DMS79 (cell line): ENCODE results near the gene TBX2.
"Not testable (repeated sequence)": the region's sequence is repeated elsewhere in the genome, so short reads cannot be mapped to it uniquely, and the experiment has no call there.

Experiments
- DNase-seq: peaks from one replicate; lab custom pipeline; 2025; lab: John Stamatoyannopoulos, UW

TBX2 gene

GRCh38 chr17:61414141-61414935 is 14.7 kb downstream of the TBX2 start:
- DNase-seq, result no peak

DNA sequence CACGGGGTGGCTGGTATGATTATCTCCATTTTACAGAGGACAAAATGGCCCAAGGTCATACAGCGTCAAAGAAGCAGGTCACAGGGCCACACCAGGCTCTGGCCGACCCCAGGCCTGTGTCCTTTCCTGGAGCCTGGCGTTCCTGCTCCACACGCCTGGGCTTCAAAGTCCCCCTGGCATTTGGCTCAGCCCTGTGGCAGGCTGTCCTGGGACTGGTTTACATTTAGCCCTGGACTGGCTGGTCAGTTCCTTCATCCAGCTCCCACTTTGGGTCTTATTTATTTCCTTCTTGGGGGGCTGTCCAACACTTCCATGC is 15.3 kb downstream of the TBX2 start:
- no peak for DNase-seq

GRCh38 chr17:61415374-61416210 is 15.9 kb downstream of the TBX2 start:
- DNase-seq, result no peak

- no peak for DNase-seq
Observed at GRCh38 chr17:61416211-61416539, 16.5 kb downstream of the TBX2 start.

DNA sequence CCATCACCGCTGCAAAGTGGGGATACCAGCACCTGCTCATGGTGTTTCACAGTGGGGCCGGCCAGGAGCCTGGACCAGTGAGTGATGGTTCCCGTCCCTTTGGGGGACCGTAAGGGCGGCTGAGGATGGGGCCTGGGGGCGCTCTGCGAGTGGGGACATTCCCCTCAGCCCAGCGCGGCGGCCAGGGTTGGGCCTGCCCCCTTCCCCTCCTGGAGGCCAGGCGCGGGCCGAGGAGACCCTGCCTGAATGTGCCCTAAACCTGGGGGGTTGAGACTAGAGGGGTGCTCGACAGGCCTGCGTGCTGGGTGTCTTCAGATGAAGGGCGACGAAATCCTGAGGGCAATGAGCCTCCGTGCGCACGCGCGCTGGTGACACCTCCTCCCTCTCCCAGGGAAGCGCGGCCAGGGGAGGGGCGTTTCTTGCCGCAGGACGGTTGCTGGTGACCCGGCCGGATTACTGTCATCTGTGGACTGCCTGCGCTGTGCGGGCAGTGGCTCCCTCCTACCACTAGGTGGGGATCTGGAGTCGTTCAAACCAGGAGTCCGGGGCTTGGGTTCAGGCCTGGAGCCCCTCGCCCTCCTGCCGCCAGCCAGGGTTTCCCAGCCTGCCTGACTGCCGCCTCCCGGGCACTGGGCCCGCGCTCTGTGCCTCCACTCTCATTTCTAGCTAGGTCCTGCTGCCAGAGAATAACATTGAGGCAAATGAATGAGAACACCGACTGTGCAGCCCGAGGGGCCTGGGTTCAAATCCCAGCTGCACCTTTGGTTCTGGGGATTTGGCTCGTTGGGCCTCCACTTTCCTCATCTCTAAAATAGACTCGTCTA is 17.1 kb downstream of the TBX2 start:
- no peak for DNase-seq

GRCh38 chr17:61418449-61418848 is 18.8 kb downstream of the TBX2 start:
- DNase-seq, result no peak

GRCh38 chr17:61419496-61420046 is 19.9 kb downstream of the TBX2 start:
- DNase-seq, result no peak

- no peak for DNase-seq
Observed at GRCh38 chr17:61420052-61420451, 20.4 kb downstream of the TBX2 start.

DNA sequence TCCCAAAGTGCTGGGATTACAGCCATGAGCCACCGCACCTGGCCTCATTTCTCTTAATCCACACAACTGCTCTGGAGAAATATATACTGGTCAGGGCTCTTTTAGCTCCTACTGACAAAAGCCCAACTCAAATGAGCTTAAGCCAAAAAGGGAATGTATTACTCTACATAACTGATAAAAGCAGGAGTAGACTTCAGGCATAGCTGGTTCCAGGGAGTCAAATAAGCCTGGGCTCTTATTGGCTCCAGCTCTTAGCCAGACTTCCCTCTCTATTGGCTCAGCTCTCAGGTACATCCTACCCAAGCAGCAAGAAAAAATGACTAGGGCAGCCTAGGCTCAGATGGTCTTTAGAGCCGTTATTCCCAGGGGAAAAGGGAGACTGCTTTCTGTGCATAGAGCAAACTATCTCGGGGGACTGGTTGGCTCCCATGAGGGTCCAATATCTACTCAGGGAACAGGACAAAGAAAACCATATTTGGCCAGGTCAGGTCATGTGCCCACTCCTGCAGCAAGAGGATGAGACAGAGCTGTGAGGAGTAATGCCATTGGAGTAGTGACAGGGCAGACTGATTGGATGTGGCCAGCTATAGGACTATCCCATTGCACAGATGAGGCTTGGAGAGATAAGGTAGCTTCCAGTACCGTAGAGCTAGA is 21.2 kb downstream of the TBX2 start:
- DNase-seq, result no peak

GRCh38 chr17:61421460-61421859 is 21.8 kb downstream of the TBX2 start:
- DNase-seq, result no peak

DNA sequence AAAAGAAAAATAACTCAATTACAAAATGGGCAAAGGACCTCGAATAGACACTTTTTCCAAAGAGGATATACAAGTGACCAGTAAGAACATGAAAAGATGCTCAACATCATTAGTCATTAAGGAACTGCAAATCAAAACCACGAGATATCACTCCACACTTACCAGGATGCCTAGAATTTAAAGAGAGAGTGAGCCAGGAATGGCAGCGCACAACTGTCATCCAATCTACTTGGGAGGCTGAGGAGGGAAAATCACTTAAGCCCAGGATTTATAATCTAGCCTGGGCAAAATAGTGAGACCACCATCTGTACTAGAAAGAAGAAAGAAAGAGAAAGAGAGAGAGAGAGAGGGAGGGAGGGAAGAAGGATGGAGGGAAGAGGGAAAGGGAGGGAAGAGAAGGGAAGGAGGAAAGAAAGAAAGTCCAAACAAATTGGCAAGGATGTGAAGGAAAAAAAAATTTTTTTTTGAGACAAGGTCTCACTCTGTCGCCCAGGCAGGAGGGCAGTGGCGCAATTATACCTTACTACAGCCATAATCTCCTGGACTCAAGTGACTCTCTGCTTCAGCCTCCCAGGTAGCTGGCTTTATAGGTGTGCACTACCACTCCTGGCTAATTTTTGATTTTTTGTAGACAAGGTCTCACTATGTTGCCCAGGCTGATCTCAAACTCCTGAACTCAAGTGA is 22.6 kb downstream of the TBX2 start:
- DNase-seq, result no peak

DNA sequence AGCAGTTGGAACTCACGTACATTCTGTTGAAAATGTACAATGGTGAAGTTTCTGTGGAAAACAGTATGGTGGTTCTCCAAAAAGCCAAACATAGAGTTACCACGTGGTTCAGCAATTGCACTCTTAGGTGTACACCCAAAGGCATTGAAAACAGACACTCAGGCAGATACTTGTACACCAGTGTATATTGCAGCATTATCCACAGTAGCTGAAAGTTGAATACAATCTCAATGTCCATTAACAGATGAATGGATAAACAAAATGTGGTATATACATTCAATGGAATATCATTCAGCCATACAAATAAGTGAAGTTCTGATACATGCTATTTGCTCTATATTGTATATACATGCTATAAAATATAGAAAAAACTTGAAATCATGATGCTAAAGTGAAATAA is 23.2 kb downstream of the TBX2 start:
- DNase-seq, result no peak

DNA sequence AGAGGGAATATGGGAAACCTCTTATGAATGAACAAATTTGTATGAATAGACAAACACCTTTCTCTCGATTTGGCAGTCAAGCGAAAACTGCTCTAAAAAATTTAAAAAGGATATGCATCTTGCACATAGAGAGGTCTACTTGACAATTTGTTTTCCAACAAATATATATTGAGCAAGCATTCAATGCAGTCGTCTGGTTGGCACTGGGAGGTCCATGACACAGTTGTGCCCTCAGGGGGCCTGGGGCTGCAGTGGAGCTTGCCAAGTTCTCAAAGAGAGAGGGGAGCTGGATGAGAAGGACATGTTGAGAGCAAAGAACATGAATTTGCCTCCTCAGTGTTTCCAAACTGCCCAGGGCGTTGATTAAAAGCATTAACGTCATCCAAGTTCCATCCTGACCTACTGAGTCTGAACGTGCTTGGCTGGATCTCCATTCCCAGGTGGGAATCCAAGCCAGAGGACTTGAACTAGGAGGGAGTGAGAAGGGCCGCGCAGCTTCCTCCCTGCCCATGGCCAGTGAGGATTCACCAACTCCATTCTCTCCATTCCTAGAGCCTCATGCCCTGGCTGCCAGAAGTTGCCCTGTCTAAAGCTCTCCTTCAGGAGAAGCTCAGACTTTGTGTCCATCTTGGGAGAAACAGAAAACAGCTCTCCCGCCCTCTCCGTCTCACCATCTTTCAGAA is 24.5 kb downstream of the TBX2 start:
- DNase-seq, result peak; percentile 74

DNA sequence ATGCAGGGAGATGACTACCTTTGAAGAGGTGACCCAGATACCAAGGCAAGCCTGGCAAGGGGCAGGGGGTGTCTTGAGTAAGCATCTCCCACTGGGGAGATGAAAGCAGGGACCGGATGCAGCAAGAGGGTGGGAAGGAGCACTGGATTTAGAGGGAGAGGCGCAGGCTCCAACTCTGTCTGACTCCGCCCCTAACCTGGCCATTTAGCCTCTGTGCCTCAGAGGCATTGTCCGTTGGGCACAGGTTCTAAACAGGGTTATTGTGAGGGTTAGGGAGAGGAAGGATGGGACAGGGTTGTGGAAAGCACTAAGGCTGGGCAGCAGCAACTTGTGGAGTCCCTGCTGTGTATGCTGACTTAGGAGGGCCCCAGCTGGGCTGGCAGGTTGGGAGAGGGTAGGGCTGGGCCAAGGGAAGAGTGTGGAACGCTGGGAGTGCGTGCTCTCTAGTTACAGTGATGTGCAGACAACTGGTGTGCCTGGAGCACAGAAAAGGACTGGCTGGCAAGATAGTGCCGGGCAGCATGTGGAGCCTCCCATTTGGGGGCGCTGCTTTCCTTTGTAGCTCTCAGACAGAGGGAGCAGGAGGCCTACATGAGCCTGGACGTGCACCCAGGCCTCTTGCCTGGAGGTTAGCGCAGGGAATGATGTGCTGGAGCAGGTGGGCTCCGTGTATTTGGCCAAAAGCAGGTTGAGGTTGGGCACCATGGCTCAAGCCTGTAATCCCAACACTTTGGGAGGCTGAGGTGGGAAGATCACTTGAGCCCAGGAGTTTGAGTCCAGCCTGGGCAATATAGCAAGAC is 26.2 kb downstream of the TBX2 start:
- DNase-seq, result no peak

- DNase-seq, result no peak
Observed at GRCh38 chr17:61426482-61427304, 27.1 kb downstream of the TBX2 start.

- no peak for DNase-seq
Observed at GRCh38 chr17:61427567-61427966, 27.9 kb downstream of the TBX2 start.

- no peak for DNase-seq
Observed at GRCh38 chr17:61429274-61429673, 29.6 kb downstream of the TBX2 start.

GRCh38 chr17:61429831-61430230 is 30.2 kb downstream of the TBX2 start:
- not testable (repeated sequence) for DNase-seq
